ENCODE results near the gene SACS.

- TF ChIP-seq CTCF (IDR thresholded peaks at IDR 0.05) (no peak), POLR2AphosphoS5 (IDR thresholded peaks at IDR 0.05) (no peak), POLR2A (IDR thresholded peaks at IDR 0.05) (no peak)
Measured at GRCh38 chr13:23408026-23408425, 25.5 kb downstream of the SACS start.

All from sigmoid colon (tissue), 4 donors.